NCI-H446 (cell line): ENCODE measurements around the gene SLC5A8.
A peak's percentile ranks its signal among the peaks of the same experiment; 100 is the strongest.

Experiments used
- DNase-seq, 2 experiments: peaks; one replicate each; lab custom pipeline; 2025; lab: John Stamatoyannopoulos, UW

The SLC5A8 gene

GRCh38 chr12:101209319-101210302 is at the start of gene SLC5A8:
Gene SLC5A8 (minus strand): TSS chr12:101210238. CDS start chr12:101209848, 390 bp downstream.
- no peak for DNase-seq

GRCh38 chr12:101257357-101257756 is 47.3 kb upstream of the SLC5A8 start:
- no peak for DNase-seq

GRCh38 chr12:101256266-101256665 is 46.2 kb upstream of the SLC5A8 start:
- no peak for DNase-seq

- no peak for DNase-seq
These were observed 33.6 kb upstream of the SLC5A8 start for GRCh38 chr12:101243616-101244015.

- DNase-seq = no peak
These were observed 33.0 kb upstream of the SLC5A8 start for GRCh38 chr12:101243074-101243473.

- peak; percentile 38 to 87 for DNase-seq
These were observed 28.8 kb upstream of the SLC5A8 start for GRCh38 chr12:101238800-101239329.

- DNase-seq = peak; percentile 67 to 87
These were observed 28.3 kb upstream of the SLC5A8 start for GRCh38 chr12:101238306-101238705.

GRCh38 chr12:101235686-101236085 is 25.6 kb upstream of the SLC5A8 start:
- no peak for DNase-seq

GRCh38 chr12:101231636-101232035 is 21.6 kb upstream of the SLC5A8 start:
- DNase-seq = no peak

GRCh38 chr12:101230547-101230946 is 20.5 kb upstream of the SLC5A8 start:
- DNase-seq = no peak

GRCh38 chr12:101229841-101230241 is 19.8 kb upstream of the SLC5A8 start:
- no peak for DNase-seq

- DNase-seq = peak in 1 of 2 experiments; percentile 32
These were observed 11.3 kb upstream of the SLC5A8 start for GRCh38 chr12:101221301-101221700.

GRCh38 chr12:101216810-101217209 is 6.8 kb upstream of the SLC5A8 start:
- DNase-seq = no peak

GRCh38 chr12:101207086-101207780 is 2.8 kb downstream of the SLC5A8 start:
- no peak for DNase-seq

GRCh38 chr12:101204602-101205304 is 5.3 kb downstream of the SLC5A8 start:
- DNase-seq = no peak

- no peak for DNase-seq
These were observed 9.2 kb downstream of the SLC5A8 start for GRCh38 chr12:101200824-101201223.

- no peak for DNase-seq
These were observed 9.9 kb downstream of the SLC5A8 start for GRCh38 chr12:101200145-101200544.

- peak in 1 of 2 experiments; percentile 4 for DNase-seq
These were observed 23.7 kb downstream of the SLC5A8 start for GRCh38 chr12:101186291-101186690.

GRCh38 chr12:101181776-101182175 is 28.3 kb downstream of the SLC5A8 start:
- DNase-seq = no peak

GRCh38 chr12:101174541-101174940 is 35.5 kb downstream of the SLC5A8 start:
- DNase-seq = no peak

- DNase-seq = peak in 1 of 2 experiments; percentile 0
These were observed 36.8 kb downstream of the SLC5A8 start for GRCh38 chr12:101173197-101173749.

GRCh38 chr12:101172316-101172715 is 37.7 kb downstream of the SLC5A8 start:
- DNase-seq = peak in 1 of 2 experiments; percentile 44
